HepG2 (cell line): Measurements from ENCODE around the gene KIF2C. TPM values are rescaled to one million over a fixed set of nuclear protein-coding genes. Genes with fewer than 3 reads are reported as not detected.
A peak's percentile ranks its signal among the peaks of the same experiment; 100 is the strongest.

Experiments used
- AKAP8 ChIP-seq: sonication (generic); formaldehyde crosslinking; IDR thresholded peaks from 2 replicates; pipeline ENCODE4 v1.5.1; 2020; ENCODE audit warnings: mild to moderate bottlenecking, missing genetic modification reagents
- ATRX ChIP-seq: sonication (generic); formaldehyde crosslinking; IDR thresholded peaks from 2 replicates; pipeline ENCODE4 v1.4.0; 2020; ENCODE audit warnings: missing genetic modification reagents, borderline replicate concordance
- DMTF1 ChIP-seq: sonication (generic); formaldehyde crosslinking; IDR thresholded peaks from 2 replicates; pipeline ENCODE4 v1.4.0; 2020; ENCODE audit warnings: mild to moderate bottlenecking, missing genetic modification reagents
- ELF1 ChIP-seq: sonication (generic); formaldehyde crosslinking; IDR thresholded peaks from 2 replicates; pipeline ENCODE4 v1.4.0; 2020; ENCODE audit warnings: missing genetic modification reagents
- ERF ChIP-seq: IDR thresholded peaks from 2 replicates; pipeline ENCODE4 v1.6.1; 2018; ENCODE audit warnings: missing biosample characterization, missing genetic modification reagents
- ETV6 ChIP-seq: sonication (generic); formaldehyde crosslinking; conservative IDR thresholded peaks from 2 replicates; pipeline ENCODE4 v1.4.0; 2020; ENCODE audit warnings: missing genetic modification reagents
- IRF1 ChIP-seq: sonication (generic); formaldehyde crosslinking; IDR thresholded peaks from 2 replicates; pipeline ENCODE4 v1.4.0; 2020; ENCODE audit warnings: low read depth, mild to moderate bottlenecking, missing genetic modification reagents
- MATR3 ChIP-seq: sonication (generic); formaldehyde crosslinking; IDR thresholded peaks from 2 replicates; pipeline ENCODE4 v1.4.0; 2020; ENCODE audit warnings: missing genetic modification reagents
- NR1H2 ChIP-seq: sonication (generic); formaldehyde crosslinking; IDR thresholded peaks from 2 replicates; pipeline ENCODE4 v1.8.1; 2022; ENCODE audit warnings: low read depth, missing genetic modification reagents, borderline replicate concordance
- RBFOX2 ChIP-seq: fragments of 200-400 bp; formaldehyde crosslinking; IDR thresholded peaks from 2 replicates; pipeline ENCODE4 v1.6.1; 2017; ENCODE audit warnings: low read depth, mild to moderate bottlenecking, low read length
- TEAD3 ChIP-seq: optimal IDR thresholded peaks from 2 replicates; pipeline ENCODE3; 2016; ENCODE audit warnings: borderline replicate concordance
- ZMYM3 ChIP-seq: sonication (generic); formaldehyde crosslinking; IDR thresholded peaks from 2 replicates; pipeline ENCODE4 v1.5.1; 2020; ENCODE audit warnings: mild to moderate bottlenecking, missing genetic modification reagents
- ZNF275 ChIP-seq: sonication (generic); formaldehyde crosslinking; IDR thresholded peaks from 2 replicates; pipeline ENCODE4 v1.8.0; 2022; ENCODE audit warnings: missing genetic modification reagents, mild to moderate bottlenecking, inconsistent platforms, borderline replicate concordance
- ZNF329 ChIP-seq: sonication (generic); formaldehyde crosslinking; IDR thresholded peaks from 2 replicates; pipeline ENCODE4 v1.9.0; 2021; ENCODE audit warnings: low read depth, mild to moderate bottlenecking, missing genetic modification reagents
- ZNF557 ChIP-seq: sonication (generic); formaldehyde crosslinking; IDR thresholded peaks from 2 replicates; pipeline ENCODE4 v1.4.0; 2020; ENCODE audit warnings: missing genetic modification reagents
- ZNF569 ChIP-seq: sonication (generic); formaldehyde crosslinking; IDR thresholded peaks from 2 replicates; pipeline ENCODE4 v1.5.0; 2020; ENCODE audit warnings: mild to moderate bottlenecking, missing genetic modification reagents, moderate library complexity, borderline replicate concordance
- ZNF577 ChIP-seq: sonication (generic); formaldehyde crosslinking; IDR thresholded peaks from 2 replicates; pipeline ENCODE4 v1.4.0; 2020; ENCODE audit warnings: mild to moderate bottlenecking, low read depth, missing genetic modification reagents, borderline replicate concordance
- ZNF724P ChIP-seq: sonication (generic); formaldehyde crosslinking; IDR thresholded peaks from 2 replicates; pipeline ENCODE4 v1.8.0; 2022; ENCODE audit warnings: missing genetic modification reagents, borderline replicate concordance
- polyA plus RNA-seq, 8 experiments: library from polyadenylated mRNA; depleted of rRNA in 3 of 8; stranded (reverse) in 7 of 8; unstranded in 1 of 8; fragments of >200 nt; fragmentation: Illumina TruSeq in 4 of 8; extraction: Trizol in 4 of 8; gene quantifications; 2 replicates each; pipeline versions ENCODE4 v1.2.1 to v1.2.3, GENCODE V29; 2011 to 2016; ENCODE audit warnings: low read depth in 4 of 8, missing spikeins in 1 of 8, mixed read lengths in 1 of 8; ENCODE audit not compliant: insufficient read depth in 1 of 8
- total RNA-seq, 5 experiments: library from RNA; depleted of rRNA; stranded (reverse); fragments of >200 nt; fragmentation: Illumina TruSeq; extraction: Trizol; gene quantifications; 2 replicates each; pipeline ENCODE4 v1.2.3, GENCODE V29; 2016; ENCODE audit warnings: low read depth in 1 of 5
- TF ChIP-seq, protein P1 (sequence below): sonication (generic); formaldehyde crosslinking; IDR thresholded peaks from 2 replicates; pipeline ENCODE4 v1.4.0; 2020; ENCODE audit warnings: missing genetic modification reagents
- TF ChIP-seq, protein P2 (sequence below): sonication (generic); formaldehyde crosslinking; IDR thresholded peaks from 2 replicates; pipeline ENCODE4 v1.4.0; 2020; ENCODE audit warnings: missing genetic modification reagents

KIF2C gene
- total and polyA plus RNA-seq, 2 of the 13 experiments (the other 11 are each of a cell fraction or from before 2014, with no cell fraction given): 29.7 to 53.7 TPM

GRCh38 chr1:44721485-44722361 lies 17.9 kb upstream of the KIF2C start (continued):
- no peak for TF ChIP-seq ZNF724P (CRISPR knock-in tag)
- TF ChIP-seq ELF1 (CRISPR knock-in tag): no peak; the same call in 1 of the 2 replicates
- TF ChIP-seq, protein P1, sequence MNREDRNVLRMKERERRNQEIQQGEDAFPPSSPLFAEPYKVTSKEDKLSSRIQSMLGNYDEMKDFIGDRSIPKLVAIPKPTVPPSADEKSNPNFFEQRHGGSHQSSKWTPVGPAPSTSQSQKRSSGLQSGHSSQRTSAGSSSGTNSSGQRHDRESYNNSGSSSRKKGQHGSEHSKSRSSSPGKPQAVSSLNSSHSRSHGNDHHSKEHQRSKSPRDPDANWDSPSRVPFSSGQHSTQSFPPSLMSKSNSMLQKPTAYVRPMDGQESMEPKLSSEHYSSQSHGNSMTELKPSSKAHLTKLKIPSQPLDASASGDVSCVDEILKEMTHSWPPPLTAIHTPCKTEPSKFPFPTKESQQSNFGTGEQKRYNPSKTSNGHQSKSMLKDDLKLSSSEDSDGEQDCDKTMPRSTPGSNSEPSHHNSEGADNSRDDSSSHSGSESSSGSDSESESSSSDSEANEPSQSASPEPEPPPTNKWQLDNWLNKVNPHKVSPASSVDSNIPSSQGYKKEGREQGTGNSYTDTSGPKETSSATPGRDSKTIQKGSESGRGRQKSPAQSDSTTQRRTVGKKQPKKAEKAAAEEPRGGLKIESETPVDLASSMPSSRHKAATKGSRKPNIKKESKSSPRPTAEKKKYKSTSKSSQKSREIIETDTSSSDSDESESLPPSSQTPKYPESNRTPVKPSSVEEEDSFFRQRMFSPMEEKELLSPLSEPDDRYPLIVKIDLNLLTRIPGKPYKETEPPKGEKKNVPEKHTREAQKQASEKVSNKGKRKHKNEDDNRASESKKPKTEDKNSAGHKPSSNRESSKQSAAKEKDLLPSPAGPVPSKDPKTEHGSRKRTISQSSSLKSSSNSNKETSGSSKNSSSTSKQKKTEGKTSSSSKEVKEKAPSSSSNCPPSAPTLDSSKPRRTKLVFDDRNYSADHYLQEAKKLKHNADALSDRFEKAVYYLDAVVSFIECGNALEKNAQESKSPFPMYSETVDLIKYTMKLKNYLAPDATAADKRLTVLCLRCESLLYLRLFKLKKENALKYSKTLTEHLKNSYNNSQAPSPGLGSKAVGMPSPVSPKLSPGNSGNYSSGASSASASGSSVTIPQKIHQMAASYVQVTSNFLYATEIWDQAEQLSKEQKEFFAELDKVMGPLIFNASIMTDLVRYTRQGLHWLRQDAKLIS (CRISPR knock-in tag): peak; percentile 96
- no peak; the same call in 1 of the 2 replicates for TF ChIP-seq AKAP8 (CRISPR knock-in tag)
- TF ChIP-seq NR1H2: no peak
- TF ChIP-seq, protein P2, sequence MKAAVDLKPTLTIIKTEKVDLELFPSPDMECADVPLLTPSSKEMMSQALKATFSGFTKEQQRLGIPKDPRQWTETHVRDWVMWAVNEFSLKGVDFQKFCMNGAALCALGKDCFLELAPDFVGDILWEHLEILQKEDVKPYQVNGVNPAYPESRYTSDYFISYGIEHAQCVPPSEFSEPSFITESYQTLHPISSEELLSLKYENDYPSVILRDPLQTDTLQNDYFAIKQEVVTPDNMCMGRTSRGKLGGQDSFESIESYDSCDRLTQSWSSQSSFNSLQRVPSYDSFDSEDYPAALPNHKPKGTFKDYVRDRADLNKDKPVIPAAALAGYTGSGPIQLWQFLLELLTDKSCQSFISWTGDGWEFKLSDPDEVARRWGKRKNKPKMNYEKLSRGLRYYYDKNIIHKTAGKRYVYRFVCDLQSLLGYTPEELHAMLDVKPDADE: no peak
- no peak for TF ChIP-seq ATRX
- TF ChIP-seq ZMYM3: no peak
- peak; percentile 93 for TF ChIP-seq RBFOX2
- TF ChIP-seq ZNF557 (CRISPR knock-in tag): no peak
- TF ChIP-seq ZNF275: no peak; the same call in 1 of the 2 replicates
- TF ChIP-seq ETV6 (CRISPR knock-in tag): peak; percentile 82
- no peak for TF ChIP-seq MATR3 (CRISPR knock-in tag)
- no peak; the same call in 1 of the 2 replicates for TF ChIP-seq ZNF329 (CRISPR knock-in tag)
- no peak for TF ChIP-seq DMTF1 (CRISPR knock-in tag)
- no peak for TF ChIP-seq ZNF577 (CRISPR knock-in tag)
- peak; percentile 35 for TF ChIP-seq TEAD3
- TF ChIP-seq ERF (CRISPR knock-in tag): peak; percentile 51
- peak; percentile 38; the same call in 1 of the 2 replicates for TF ChIP-seq ZNF569
- TF ChIP-seq IRF1 (CRISPR knock-in tag): no peak
